NCI-H2107 (cell line): Measurements from ENCODE around the gene CEP57L1.
A peak's percentile ranks its signal among the peaks of the same experiment; 100 is the strongest.
"Not testable (repeated sequence)": the region's sequence is repeated elsewhere in the genome, so short reads cannot be mapped to it uniquely, and the experiment has no call there.

ENCODE experiments used
- DNase-seq: peaks from one replicate; lab custom pipeline; 2025; lab: John Stamatoyannopoulos, UW

The CEP57L1 gene

DNA sequence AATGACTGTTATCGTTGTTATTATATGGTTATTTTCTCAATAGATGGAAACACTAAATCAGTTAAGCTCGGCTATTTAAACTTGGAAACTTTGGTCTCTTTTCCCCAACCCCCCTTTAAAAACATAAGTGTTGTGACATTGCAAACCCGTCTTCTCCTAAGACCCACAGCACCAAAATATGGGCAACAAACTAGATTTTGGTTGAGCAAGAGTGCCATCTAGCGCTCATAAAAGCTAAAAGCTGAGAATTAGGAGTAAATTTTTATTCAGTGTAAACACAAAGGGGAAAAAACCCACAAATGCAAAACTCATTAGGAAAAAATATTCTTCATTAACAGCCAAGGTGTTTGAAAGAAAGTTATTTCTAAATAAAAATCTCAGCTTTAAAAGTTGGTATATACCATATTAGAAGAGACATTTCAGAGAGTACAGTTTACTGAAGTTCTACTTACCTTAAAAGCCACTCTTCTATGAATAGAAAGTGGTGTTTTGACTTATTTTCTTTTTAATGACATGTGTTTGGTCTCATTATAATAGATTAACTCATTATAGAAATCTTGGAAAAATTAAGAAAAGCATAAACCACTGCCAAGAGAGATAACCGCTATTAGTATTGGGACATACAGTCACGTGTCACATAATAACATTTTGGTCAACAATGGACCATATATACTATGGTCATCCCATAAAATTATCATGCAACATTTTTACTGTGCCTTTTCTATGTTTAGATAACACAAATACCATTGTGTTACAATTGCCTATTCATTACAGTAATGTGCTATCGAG lies 21.8 kb upstream of the CEP57L1 start:
- DNase-seq = peak; percentile 61

DNA sequence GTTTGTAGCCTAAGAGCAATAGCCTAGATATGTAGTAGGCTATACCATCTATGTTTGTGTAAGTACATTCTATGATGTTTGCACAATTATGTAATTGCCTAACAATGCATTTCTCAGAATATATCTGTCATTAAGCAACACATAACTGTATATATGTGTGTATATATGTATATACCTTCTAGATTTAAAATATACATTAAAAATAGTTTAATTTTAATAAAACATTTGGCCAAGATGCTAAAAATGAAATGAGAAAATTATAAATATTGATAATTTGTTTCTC lies 21.2 kb upstream of the CEP57L1 start:
- DNase-seq = no peak

DNA sequence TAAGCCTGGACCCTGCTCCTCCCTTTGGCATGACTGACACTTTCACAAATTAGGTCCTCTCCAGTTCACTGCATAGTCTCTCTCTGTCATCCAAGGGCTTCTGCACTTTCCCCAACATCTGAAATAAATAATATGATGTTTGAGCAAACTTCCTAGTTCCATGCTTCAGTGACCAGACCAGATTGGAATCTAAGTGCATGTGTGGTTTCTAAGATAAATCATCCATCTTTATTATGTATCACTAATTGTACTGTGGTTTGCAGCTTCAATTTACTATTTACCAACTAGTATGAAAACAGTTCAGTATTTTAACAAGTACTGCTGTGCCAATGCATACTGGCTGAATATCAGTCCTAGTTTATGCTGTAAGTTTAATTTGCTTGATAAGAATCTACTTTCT lies 19.4 kb upstream of the CEP57L1 start:
- no peak for DNase-seq

DNA sequence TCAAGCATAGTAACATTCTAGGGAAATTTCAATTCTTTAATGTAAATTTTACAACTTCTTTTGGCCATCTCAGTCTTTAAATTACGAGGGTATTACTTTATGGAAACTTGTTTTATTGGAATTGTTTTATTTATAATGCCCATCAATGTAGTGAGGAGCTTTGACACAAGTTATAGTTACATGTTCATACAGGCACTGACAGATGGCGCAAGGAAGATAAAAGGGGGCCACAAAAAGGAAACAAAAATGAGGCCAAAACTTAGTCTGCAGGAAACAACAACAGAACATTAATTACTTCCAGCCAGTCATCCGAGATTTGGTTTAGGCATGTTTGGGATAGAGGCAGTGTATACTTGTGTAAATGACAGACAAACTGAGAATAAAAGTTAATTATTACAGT lies 18.9 kb upstream of the CEP57L1 start:
- DNase-seq = no peak

- DNase-seq = no peak
Observed at GRCh38 chr6:109079981-109080380, 15.3 kb upstream of the CEP57L1 start.

DNA sequence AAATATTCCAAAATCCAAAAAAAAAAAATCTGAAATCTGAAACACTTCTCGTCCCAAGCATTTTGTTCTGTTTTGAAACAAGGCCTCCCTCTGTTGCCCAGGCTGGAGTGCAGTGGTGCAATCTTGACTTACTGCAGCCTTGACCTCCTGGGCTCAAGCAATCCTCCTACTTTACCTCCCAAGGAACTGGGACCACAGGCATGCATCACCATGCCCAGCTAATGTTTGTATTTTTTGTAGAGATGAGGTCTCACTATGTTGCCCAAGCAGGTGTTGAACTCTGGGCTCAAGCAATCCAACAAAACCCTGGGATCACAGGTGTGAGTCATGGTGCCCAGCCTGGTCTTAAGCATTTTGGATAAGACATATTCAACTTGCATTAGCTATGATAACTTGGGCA lies 14.3 kb upstream of the CEP57L1 start:
- DNase-seq = no peak

- no peak for DNase-seq
Observed at GRCh38 chr6:109081516-109082187, 13.7 kb upstream of the CEP57L1 start.

DNA sequence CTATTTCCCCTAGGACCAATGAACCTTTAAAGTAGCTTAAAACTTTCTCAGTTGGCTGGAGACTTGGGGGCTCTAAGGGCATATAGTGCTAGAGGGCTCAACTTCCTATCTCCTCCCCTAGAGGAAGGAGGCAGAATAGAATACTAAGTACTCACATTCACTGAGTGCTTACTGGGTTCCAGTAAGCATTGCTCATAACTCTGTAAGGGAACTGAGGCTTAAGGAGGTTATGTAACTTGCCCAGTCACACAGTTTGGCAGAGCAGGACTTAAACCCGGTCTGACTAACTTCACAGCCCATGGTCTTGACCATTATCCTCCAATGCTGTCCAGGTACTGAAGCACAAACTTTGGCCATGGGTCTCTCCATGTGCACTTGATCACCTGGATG lies 13.1 kb upstream of the CEP57L1 start:
- no peak for DNase-seq

DNA sequence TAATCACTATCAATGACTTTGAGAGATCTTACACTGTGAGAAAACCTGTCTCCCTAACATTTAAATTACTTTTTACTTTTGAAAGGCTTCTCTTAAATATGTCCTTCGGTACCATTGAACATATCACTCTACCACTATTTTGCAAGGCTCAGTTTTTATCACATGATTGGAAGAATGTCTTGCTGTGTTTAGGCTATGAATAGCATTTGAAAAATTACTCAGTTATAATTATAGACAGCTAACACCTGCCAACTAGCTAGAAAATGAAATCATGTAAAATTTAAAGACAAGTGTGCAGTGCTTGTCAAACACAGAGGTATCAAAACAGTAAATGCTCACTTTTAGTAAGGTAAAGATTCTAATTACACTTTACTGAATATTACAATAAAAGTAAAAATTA lies 11.7 kb upstream of the CEP57L1 start:
- no peak for DNase-seq

DNA sequence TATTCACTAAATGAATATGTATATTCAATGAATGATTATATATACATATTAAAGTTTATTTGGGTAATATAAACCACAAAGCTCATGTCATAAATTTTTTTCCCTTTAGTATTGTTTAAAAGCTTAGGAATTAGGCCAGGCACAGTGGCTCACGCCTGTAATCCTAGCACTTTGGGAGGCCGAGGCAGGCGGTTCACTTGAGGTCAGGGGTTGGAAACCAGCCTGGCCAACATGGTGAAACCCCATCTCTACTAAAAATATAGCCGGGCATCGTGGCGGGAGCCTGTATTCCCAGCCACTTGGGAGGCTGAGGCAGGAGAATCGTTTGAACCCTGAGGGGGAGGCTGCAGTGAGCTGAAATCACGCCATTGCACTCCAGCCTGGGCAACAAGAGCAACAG lies 11.2 kb upstream of the CEP57L1 start:
- DNase-seq = not testable (repeated sequence)

DNA sequence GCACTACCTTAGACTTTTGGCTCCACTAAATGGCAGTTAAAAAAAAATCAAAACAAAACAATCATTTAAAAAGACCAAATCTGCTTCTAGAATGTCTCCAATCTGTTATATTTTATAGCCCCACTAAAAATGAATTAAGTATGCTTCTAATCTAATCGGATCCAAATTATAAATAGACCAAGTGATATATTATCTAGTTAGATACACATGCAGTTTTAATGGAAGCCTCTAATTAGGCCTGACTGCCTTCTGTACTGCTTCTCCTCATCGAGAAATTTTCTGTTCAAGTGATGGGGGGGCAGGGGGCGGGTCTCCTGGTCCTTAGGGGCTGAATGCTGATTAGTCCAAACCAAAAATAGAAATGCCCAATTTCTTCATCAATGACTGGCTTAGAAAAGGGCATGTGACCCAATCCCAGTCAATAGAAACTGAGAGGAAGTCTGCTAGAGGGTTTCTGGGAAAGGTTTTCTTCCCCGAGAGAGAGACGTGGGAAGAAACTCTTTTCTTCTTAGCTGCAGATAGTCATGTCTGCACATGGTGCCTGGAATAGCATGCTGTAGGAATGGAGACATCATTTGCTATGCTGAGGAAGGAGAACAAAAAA lies 7.5 kb upstream of the CEP57L1 start:
- DNase-seq = no peak

- no peak for DNase-seq
Observed at GRCh38 chr6:109088995-109089394, 6.3 kb upstream of the CEP57L1 start.

GRCh38 chr6:109091314-109092024 lies 3.8 kb upstream of the CEP57L1 start:
- no peak for DNase-seq

GRCh38 chr6:109092074-109092473 lies 3.2 kb upstream of the CEP57L1 start:
- no peak for DNase-seq

GRCh38 chr6:109093732-109094415 lies 1.4 kb upstream of the CEP57L1 start:
- DNase-seq = no peak

DNA sequence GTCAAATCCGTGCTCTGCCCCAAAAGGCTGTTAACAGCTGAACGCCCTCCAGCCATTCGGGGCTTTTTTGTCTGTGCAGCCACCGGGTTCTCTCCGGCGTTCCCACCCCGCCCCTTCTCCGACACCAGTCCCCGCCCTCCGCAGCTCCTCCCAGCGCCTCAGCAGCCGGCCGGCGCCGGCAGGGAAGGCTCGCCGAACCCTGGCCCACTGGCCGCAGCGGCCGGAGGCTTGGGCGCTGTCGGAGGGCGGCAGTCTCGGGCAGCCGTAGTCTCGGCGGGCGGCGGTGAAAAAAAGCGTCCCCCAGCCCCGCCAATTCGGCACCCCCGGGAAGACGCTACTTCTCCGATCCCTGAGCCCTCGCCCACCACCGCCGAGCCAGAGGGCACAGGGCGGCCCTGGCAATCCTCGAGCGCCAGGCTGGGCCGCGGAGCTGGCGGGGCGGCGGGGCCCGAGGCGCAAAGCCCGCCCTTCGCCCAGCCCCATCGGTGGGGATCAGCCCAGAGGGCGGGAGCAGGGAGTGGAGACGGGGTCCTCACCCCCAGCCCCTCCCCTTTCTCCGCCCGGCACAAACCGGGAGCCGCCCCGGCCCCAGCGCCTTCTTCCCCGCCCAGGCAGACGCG lies 781 bp upstream of the CEP57L1 start, which contains the start of gene SESN1:
Gene SESN1 (minus strand): TSS at position 431 of the 620 bp plus-strand sequence. CDS start 773 bp downstream, outside the sequence.
- DNase-seq = peak; percentile 67

DNA sequence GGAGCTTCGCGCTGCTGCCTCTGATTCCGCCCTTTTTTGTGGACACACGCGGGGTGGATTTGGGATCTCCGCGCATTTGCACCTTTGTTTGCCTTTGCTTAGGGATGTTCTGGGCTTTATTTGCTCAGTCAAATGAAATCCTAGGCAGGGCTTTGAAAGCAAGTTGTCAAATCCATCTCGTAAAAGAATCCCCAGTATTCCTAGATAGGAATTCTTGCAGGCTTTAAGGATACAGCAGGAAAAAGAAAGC lies 453 bp downstream of the CEP57L1 start:
- no peak for DNase-seq

- no peak for DNase-seq
Observed at GRCh38 chr6:109096208-109096607, 901 bp downstream of the CEP57L1 start.

DNA sequence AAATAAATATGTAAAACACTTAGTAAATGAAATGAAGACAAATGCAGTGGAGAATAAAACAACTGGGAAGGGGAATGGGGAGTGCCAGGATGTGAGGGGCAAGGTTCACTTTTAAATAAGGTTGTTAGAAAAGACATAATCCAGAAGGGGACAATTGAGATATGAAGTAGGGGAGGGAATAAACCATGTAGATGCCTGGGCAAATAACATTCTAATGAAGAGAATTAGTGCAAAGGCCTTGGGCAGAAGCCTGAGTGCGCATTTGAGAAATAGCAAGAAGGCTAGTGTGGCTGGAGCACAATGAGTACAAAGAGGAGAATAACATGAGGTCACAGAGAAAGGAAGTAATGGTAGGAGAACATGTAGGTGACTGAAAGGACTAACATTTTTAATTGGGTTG lies 2.4 kb downstream of the CEP57L1 start:
- no peak for DNase-seq

GRCh38 chr6:109102762-109103161 lies 7.5 kb downstream of the CEP57L1 start:
- DNase-seq = no peak

DNA sequence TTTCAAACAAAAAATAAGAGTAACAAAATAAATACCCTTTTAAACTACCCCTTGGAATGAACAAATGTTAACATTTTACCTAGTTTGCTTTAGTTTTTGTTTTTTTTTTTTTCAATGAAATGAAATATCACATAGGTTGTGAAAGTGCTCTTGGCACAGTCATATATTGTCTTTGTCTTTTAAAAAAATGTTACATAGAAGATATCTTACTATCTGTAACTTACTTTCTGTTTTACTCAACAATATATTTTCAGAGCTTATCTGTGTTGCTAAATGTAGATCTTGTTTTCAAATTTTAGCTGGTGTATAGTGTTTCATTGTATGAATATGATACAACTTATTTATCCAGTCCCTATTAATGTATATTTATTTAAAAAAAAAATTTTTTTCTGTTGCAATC lies 8.6 kb downstream of the CEP57L1 start:
- DNase-seq = no peak

- DNase-seq = no peak
Observed at GRCh38 chr6:109104512-109104911, 9.2 kb downstream of the CEP57L1 start.
